HG03432 (cell line): ENCODE results near the gene DDIT4.
A peak's percentile ranks its signal among the peaks of the same experiment; 100 is the strongest.

Experiments
- ATAC-seq: cut with Tn5 transposase; IDR thresholded peaks from one replicate; pipeline ENCODE4 v1.9.1; 2021; ENCODE audit warnings: mild to moderate bottlenecking, moderate library complexity; ENCODE audit not compliant: unreplicated experiment

Gene DDIT4

GRCh38 chr10:72248468-72249151 is 25.1 kb upstream of the DDIT4 start:
- peak; percentile 84 for ATAC-seq

GRCh38 chr10:72249176-72249862 is 24.4 kb upstream of the DDIT4 start:
- ATAC-seq: peak; percentile 3

GRCh38 chr10:72250666-72251065 is 23.1 kb upstream of the DDIT4 start:
- ATAC-seq: no peak

GRCh38 chr10:72251635-72252034 is 22.1 kb upstream of the DDIT4 start:
- no peak for ATAC-seq

GRCh38 chr10:72252972-72253371 is 20.8 kb upstream of the DDIT4 start:
- ATAC-seq: no peak

- no peak for ATAC-seq
Measured at GRCh38 chr10:72253578-72253977, 20.1 kb upstream of the DDIT4 start.

GRCh38 chr10:72254813-72255568 is 18.7 kb upstream of the DDIT4 start:
- no peak for ATAC-seq

GRCh38 chr10:72255977-72256729 is 17.6 kb upstream of the DDIT4 start:
- no peak for ATAC-seq

- peak; percentile 13 for ATAC-seq
Measured at GRCh38 chr10:72257051-72257892, 16.5 kb upstream of the DDIT4 start.

- ATAC-seq: no peak
Measured at GRCh38 chr10:72258617-72259016, 15.1 kb upstream of the DDIT4 start.

- ATAC-seq: no peak
Measured at GRCh38 chr10:72259491-72260238, 14.1 kb upstream of the DDIT4 start.

- ATAC-seq: peak; percentile 69
Measured at GRCh38 chr10:72260239-72260975, 13.3 kb upstream of the DDIT4 start.

GRCh38 chr10:72260976-72261783 is 12.5 kb upstream of the DDIT4 start:
- ATAC-seq: peak; percentile 59

GRCh38 chr10:72261784-72262404 is 11.8 kb upstream of the DDIT4 start:
- ATAC-seq: peak; percentile 7

GRCh38 chr10:72263613-72264241 is 10.0 kb upstream of the DDIT4 start:
- ATAC-seq: no peak

- ATAC-seq: no peak
Measured at GRCh38 chr10:72264536-72264935, 9.2 kb upstream of the DDIT4 start.

GRCh38 chr10:72265508-72265907 is 8.2 kb upstream of the DDIT4 start:
- ATAC-seq: no peak
